IPS-20b (cell line): ENCODE measurements around the gene ENTREP3.

Experiments used
- H3K27ac ChIP-seq: one replicate; pipeline ENCODE4 v1.5.1; 2013; ENCODE audit warnings: low read length
- H3K27me3 ChIP-seq: 2 replicates; pipeline ENCODE4 v1.6.1; 2013; ENCODE audit warnings: mild to moderate bottlenecking, low read length, inconsistent platforms; ENCODE audit not compliant: insufficient read depth
- H3K36me3 ChIP-seq: 2 replicates; pipeline ENCODE4 v1.6.1; 2013; ENCODE audit warnings: low read depth, mild to moderate bottlenecking, inconsistent platforms, low read length, moderate library complexity; ENCODE audit not compliant: insufficient read depth
- H3K4me1 ChIP-seq: 2 replicates; pipeline ENCODE4 v1.6.1; 2013; ENCODE audit warnings: mild to moderate bottlenecking, control low read depth, inconsistent platforms, low read length, moderate library complexity; ENCODE audit not compliant: insufficient read depth
- H3K4me3 ChIP-seq: 2 replicates; pipeline ENCODE4 v1.5.1; 2013; ENCODE audit warnings: mild to moderate bottlenecking, low read length, inconsistent platforms
- H3K9ac ChIP-seq: 2 replicates; pipeline ENCODE4 v1.6.1; 2013; ENCODE audit warnings: low read depth, mild to moderate bottlenecking, inconsistent platforms, low read length, moderate library complexity
- H3K9me3 ChIP-seq: 2 replicates; pipeline ENCODE4 v1.6.1; 2013; ENCODE audit warnings: mild to moderate bottlenecking, low read depth, low read length, inconsistent platforms; ENCODE audit not compliant: insufficient read depth

The ENTREP3 gene

GRCh38 chr1:155255243-155256007 lies at the start of gene ENTREP3:
TSS of gene ENTREP3 (minus strand) at chr1:155255483. CDS start at chr1:155254877, 606 bp downstream.
- no peaks in the 10 kb centered on the region for H3K27me3 ChIP-seq
- no peak within 1 kb of the TSS for H3K27ac ChIP-seq
- H3K4me1 ChIP-seq = no peaks in the 10 kb centered on the region; the same call in 1 of the 2 replicates
- H3K36me3 ChIP-seq = peaks cover 15% of the 10 kb centered on the region; the same call in 1 of the 2 replicates
- H3K9ac ChIP-seq = peak within 1 kb of the TSS; percentile 79
- no peaks in the 10 kb centered on the region for H3K9me3 ChIP-seq
- peak within 1 kb of the TSS; percentile 83 for H3K4me3 ChIP-seq

- no peak overlapping the region for H3K9ac ChIP-seq
- peaks cover 4% of the 10 kb centered on the region; the same call in 1 of the 2 replicates for H3K4me1 ChIP-seq
- no peak overlapping the region for H3K27ac ChIP-seq
- no peaks in the 10 kb centered on the region for H3K9me3 ChIP-seq
- H3K36me3 ChIP-seq = no peaks in the 10 kb centered on the region
- no peak overlapping the region for H3K4me3 ChIP-seq
- H3K27me3 ChIP-seq = no peaks in the 10 kb centered on the region
Observed at GRCh38 chr1:155304558-155305063, 49.3 kb upstream of the ENTREP3 start.

- Histone ChIP-seq H3K27me3 (peaks cover 8% of the 10 kb centered on the region), H3K9ac (no peak within 1 kb of the TSS), H3K9me3 (no peaks in the 10 kb centered on the region), H3K4me1 (0 out of 2 replicates have a peak, but pooled peaks cover 3% of the 10 kb centered on the region), H3K36me3 (no peaks in the 10 kb centered on the region), H3K27ac (no peak within 1 kb of the TSS), H3K4me3 (no peak within 1 kb of the TSS)
Observed at GRCh38 chr1:155301342-155301841, 46.1 kb upstream of the ENTREP3 start, which contains the start of gene PKLR. TSS of gene PKLR (minus strand) at chr1:155301438. CDS start at chr1:155301395, 43 bp downstream.

GRCh38 chr1:155300553-155301329 lies 45.5 kb upstream of the ENTREP3 start:
- peaks cover 14% of the 10 kb centered on the region for H3K27me3 ChIP-seq
- no peak overlapping the region for H3K9ac ChIP-seq
- H3K9me3 ChIP-seq = no peaks in the 10 kb centered on the region
- 0 out of 2 replicates have a peak, but pooled peaks cover 3% of the 10 kb centered on the region for H3K4me1 ChIP-seq
- no peaks in the 10 kb centered on the region for H3K36me3 ChIP-seq
- no peak overlapping the region for H3K4me3 ChIP-seq
- H3K27ac ChIP-seq = no peak overlapping the region

GRCh38 chr1:155300024-155300423 lies 44.7 kb upstream of the ENTREP3 start:
- Histone ChIP-seq H3K4me3 (no peak overlapping the region), H3K4me1 (0 out of 2 replicates have a peak, but pooled peaks cover 3% of the 10 kb centered on the region), H3K27ac (no peak overlapping the region), H3K36me3 (no peaks in the 10 kb centered on the region), H3K27me3 (peaks cover 22% of the 10 kb centered on the region), H3K9ac (no peak overlapping the region), H3K9me3 (no peaks in the 10 kb centered on the region)

GRCh38 chr1:155297384-155297783 lies 42.1 kb upstream of the ENTREP3 start:
- Histone ChIP-seq H3K27me3 (peaks cover 48% of the 10 kb centered on the region), H3K9me3 (no peaks in the 10 kb centered on the region), H3K4me1 (0 out of 2 replicates have a peak, but pooled peaks cover 3% of the 10 kb centered on the region), H3K9ac (no peak overlapping the region), H3K4me3 (no peak overlapping the region), H3K27ac (no peak overlapping the region), H3K36me3 (no peaks in the 10 kb centered on the region)

- Histone ChIP-seq H3K36me3 (no peaks in the 10 kb centered on the region), H3K27ac (no peak overlapping the region), H3K9ac (no peak overlapping the region)
Observed at GRCh38 chr1:155296661-155297060, 41.4 kb upstream of the ENTREP3 start.

GRCh38 chr1:155295942-155296267 lies 40.6 kb upstream of the ENTREP3 start:
- H3K9ac ChIP-seq = peak overlapping the region; percentile 76; the same call in 1 of the 2 replicates
- H3K4me3 ChIP-seq = peak overlapping the region; percentile 73
- no peaks in the 10 kb centered on the region for H3K9me3 ChIP-seq
- 0 out of 2 replicates have a peak, but pooled peaks cover 3% of the 10 kb centered on the region for H3K4me1 ChIP-seq
- H3K27me3 ChIP-seq = peaks cover 49% of the 10 kb centered on the region
- no peaks in the 10 kb centered on the region for H3K36me3 ChIP-seq
- H3K27ac ChIP-seq = no peak overlapping the region

More at GRCh38 chr1:155296661-155297060, 41.4 kb upstream of the ENTREP3 start:
- peaks cover 49% of the 10 kb centered on the region for H3K27me3 ChIP-seq
- H3K4me3 ChIP-seq = no peak overlapping the region
- 0 out of 2 replicates have a peak, but pooled peaks cover 3% of the 10 kb centered on the region for H3K4me1 ChIP-seq
- H3K9me3 ChIP-seq = no peaks in the 10 kb centered on the region

- H3K9ac ChIP-seq = peak overlapping the region; percentile 76; the same call in 1 of the 2 replicates
- peak overlapping the region; percentile 73 for H3K4me3 ChIP-seq
Observed at GRCh38 chr1:155295183-155295941, 40.1 kb upstream of the ENTREP3 start.

GRCh38 chr1:155294520-155295182 lies 39.4 kb upstream of the ENTREP3 start:
- peak overlapping the region; percentile 73 for H3K4me3 ChIP-seq
- peaks cover 49% of the 10 kb centered on the region for H3K27me3 ChIP-seq
- H3K27ac ChIP-seq = no peak overlapping the region
- H3K36me3 ChIP-seq = no peaks in the 10 kb centered on the region
- 0 out of 2 replicates have a peak, but pooled peaks cover 3% of the 10 kb centered on the region for H3K4me1 ChIP-seq
- H3K9me3 ChIP-seq = no peaks in the 10 kb centered on the region
- H3K9ac ChIP-seq = peak overlapping the region; percentile 76; the same call in 1 of the 2 replicates

More at GRCh38 chr1:155295183-155295941, 40.1 kb upstream of the ENTREP3 start:
- Histone ChIP-seq H3K9me3 (no peaks in the 10 kb centered on the region), H3K27ac (no peak overlapping the region), H3K4me1 (0 out of 2 replicates have a peak, but pooled peaks cover 3% of the 10 kb centered on the region), H3K27me3 (peaks cover 49% of the 10 kb centered on the region), H3K36me3 (no peaks in the 10 kb centered on the region)
